HL-60 (cell line): ENCODE measurements around the gene FNDC3B.

Source experiments
- DNase-seq, 2 experiments: peaks; one replicate each; pipeline ENCODE4 v3.0.0-alpha.2; 2010 to 2020; ENCODE audit warnings: low read depth in 1 of 2, low spot score in 1 of 2
- H3K27ac ChIP-seq: fragments of 250-450 bp; sonication (Bioruptor Pico); replicated peaks from 2 replicates; pipeline ENCODE4 v1.5.1; 2020; ENCODE audit warnings: mild to moderate bottlenecking, moderate library complexity
- H3K27me3 ChIP-seq: fragments of 250-450 bp; sonication (Bioruptor Pico); 2 replicates; pipeline ENCODE4 v1.5.1; 2021; ENCODE audit warnings: mild to moderate bottlenecking, moderate library complexity; ENCODE audit not compliant: insufficient read depth, poor library complexity, severe bottlenecking
- H3K4me3 ChIP-seq: replicated peaks from 2 replicates; pipeline ENCODE4 v1.5.1; 2011; ENCODE audit warnings: mild to moderate bottlenecking, control low read depth, low read length; ENCODE audit not compliant: insufficient read depth
- GABPA ChIP-seq: IDR thresholded peaks from 2 replicates; pipeline ENCODE4 v1.6.1; 2012; ENCODE audit warnings: low read depth
- POLR2AphosphoS5 ChIP-seq: IDR thresholded peaks from 2 replicates; pipeline ENCODE4 v1.6.1; 2012; ENCODE audit warnings: low read depth
- SPI1 ChIP-seq: IDR thresholded peaks from 2 replicates; pipeline ENCODE4 v1.6.1; 2012; ENCODE audit warnings: low read depth, mild to moderate bottlenecking, borderline replicate concordance
- TF ChIP-seq, protein P1 (sequence below): IDR thresholded peaks from one replicate; pipeline ENCODE4 v1.5.1; 2011; ENCODE audit warnings: low read length, control low read depth, inconsistent platforms; ENCODE audit not compliant: insufficient read depth
- TF ChIP-seq, protein P2 (sequence below): IDR thresholded peaks from 2 replicates; pipeline ENCODE4 v1.6.1; 2012; ENCODE audit warnings: low read depth; ENCODE audit not compliant: insufficient replicate concordance

FNDC3B gene

GRCh38 chr3:172216911-172217310 lies 177.5 kb downstream of the FNDC3B start:
- Histone ChIP-seq H3K27me3 (no peaks in the 10 kb centered on the region), H3K27ac (no peak overlapping the region), H3K4me3 (no peak overlapping the region)
- DNase-seq, result no peak
- TF ChIP-seq, protein P1, sequence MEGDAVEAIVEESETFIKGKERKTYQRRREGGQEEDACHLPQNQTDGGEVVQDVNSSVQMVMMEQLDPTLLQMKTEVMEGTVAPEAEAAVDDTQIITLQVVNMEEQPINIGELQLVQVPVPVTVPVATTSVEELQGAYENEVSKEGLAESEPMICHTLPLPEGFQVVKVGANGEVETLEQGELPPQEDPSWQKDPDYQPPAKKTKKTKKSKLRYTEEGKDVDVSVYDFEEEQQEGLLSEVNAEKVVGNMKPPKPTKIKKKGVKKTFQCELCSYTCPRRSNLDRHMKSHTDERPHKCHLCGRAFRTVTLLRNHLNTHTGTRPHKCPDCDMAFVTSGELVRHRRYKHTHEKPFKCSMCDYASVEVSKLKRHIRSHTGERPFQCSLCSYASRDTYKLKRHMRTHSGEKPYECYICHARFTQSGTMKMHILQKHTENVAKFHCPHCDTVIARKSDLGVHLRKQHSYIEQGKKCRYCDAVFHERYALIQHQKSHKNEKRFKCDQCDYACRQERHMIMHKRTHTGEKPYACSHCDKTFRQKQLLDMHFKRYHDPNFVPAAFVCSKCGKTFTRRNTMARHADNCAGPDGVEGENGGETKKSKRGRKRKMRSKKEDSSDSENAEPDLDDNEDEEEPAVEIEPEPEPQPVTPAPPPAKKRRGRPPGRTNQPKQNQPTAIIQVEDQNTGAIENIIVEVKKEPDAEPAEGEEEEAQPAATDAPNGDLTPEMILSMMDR, result no peak
- TF ChIP-seq POLR2AphosphoS5, result peak; percentile 17; the same call in 1 of the 2 replicates

GRCh38 chr3:172217877-172218276 lies 178.5 kb downstream of the FNDC3B start:
- DNase-seq, result no peak
- Histone ChIP-seq H3K4me3 (no peak overlapping the region), H3K27me3 (no peaks in the 10 kb centered on the region), H3K27ac (no peak overlapping the region)
- TF ChIP-seq SPI1 (no peak), POLR2AphosphoS5 (no peak), GABPA (no peak)
- TF ChIP-seq, protein P2, sequence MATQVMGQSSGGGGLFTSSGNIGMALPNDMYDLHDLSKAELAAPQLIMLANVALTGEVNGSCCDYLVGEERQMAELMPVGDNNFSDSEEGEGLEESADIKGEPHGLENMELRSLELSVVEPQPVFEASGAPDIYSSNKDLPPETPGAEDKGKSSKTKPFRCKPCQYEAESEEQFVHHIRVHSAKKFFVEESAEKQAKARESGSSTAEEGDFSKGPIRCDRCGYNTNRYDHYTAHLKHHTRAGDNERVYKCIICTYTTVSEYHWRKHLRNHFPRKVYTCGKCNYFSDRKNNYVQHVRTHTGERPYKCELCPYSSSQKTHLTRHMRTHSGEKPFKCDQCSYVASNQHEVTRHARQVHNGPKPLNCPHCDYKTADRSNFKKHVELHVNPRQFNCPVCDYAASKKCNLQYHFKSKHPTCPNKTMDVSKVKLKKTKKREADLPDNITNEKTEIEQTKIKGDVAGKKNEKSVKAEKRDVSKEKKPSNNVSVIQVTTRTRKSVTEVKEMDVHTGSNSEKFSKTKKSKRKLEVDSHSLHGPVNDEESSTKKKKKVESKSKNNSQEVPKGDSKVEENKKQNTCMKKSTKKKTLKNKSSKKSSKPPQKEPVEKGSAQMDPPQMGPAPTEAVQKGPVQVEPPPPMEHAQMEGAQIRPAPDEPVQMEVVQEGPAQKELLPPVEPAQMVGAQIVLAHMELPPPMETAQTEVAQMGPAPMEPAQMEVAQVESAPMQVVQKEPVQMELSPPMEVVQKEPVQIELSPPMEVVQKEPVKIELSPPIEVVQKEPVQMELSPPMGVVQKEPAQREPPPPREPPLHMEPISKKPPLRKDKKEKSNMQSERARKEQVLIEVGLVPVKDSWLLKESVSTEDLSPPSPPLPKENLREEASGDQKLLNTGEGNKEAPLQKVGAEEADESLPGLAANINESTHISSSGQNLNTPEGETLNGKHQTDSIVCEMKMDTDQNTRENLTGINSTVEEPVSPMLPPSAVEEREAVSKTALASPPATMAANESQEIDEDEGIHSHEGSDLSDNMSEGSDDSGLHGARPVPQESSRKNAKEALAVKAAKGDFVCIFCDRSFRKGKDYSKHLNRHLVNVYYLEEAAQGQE, result no peak
- TF ChIP-seq, protein P1, result no peak

DNA sequence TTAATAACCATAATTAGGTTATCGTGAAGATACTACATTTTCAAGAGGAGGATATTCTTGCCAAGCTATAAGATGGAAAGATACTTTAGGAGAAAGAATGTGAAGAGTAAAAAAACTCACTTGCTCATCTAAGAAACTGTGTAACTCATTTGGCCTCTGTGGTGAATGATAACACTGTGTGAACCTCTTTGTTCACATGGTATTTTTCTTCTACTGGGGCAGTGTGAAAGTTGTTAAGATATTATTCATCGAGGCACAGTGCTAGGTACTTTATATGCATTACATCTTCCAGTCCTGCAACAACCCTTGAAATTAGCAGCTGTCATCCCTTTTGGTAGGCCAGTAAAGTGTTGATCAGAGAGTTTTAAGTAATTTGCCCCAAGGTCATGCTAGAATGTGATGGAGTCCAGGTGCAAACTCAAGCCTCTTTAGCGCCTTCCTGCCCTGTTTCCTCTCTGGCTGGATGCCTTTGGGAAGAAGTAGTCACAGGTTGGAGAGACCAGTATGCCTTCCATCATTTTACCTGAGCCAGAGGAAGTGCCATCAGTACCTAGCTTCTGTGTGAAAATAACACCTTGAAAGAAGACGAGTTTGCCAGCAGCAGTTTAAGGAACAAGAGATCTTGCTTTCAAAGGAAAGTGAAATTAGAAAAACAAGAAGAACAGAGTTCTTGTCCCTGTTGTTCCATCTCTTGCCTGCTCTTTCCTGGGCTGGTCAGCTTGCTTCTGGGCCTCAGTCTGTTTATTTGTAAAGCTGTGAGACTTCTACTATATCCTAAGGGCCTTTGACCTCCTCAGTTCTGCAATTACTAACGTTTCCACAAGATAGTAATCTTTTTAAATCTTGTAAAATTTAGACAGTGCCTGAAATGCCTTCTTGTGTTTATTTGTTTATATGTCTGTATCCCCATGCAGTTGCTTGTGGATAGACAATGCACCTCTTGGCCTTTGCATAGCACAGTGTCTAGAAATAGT lies 179.3 kb downstream of the FNDC3B start:
- H3K27me3 ChIP-seq, result no peaks in the 10 kb centered on the region
- DNase-seq, result no peak
- no peak overlapping the region for H3K4me3 ChIP-seq
- H3K27ac ChIP-seq, result no peak overlapping the region
- TF ChIP-seq, protein P2, result no peak
- TF ChIP-seq SPI1 (no peak), POLR2AphosphoS5 (no peak; the same call in 1 of the 2 replicates), GABPA (no peak)
- TF ChIP-seq, protein P1, result no peak
